Transverse colon (tissue), 4 donors: ENCODE results near the gene DENND1A.

Experiments
- CTCF ChIP-seq, 5 experiments: fragments of 200-600 bp in 3 of 5; fragments of 450-650 bp in 2 of 5; sonication (generic) in 3 of 5; IDR thresholded peaks; 1 replicate in 2 of 5; 2 replicates in 3 of 5; pipeline ENCODE4 v1.5.1; 2016 to 2017; ENCODE audit warnings: antibody characterized with exemption in 5 of 5, inconsistent platforms in 3 of 5, mild to moderate bottlenecking in 2 of 5, moderate library complexity in 1 of 5
- POLR2AphosphoS5 ChIP-seq, 3 donors: sonication (generic); formaldehyde crosslinking; IDR thresholded peaks; one replicate each; pipeline ENCODE4 v1.6.1; 2016; ENCODE audit warnings: antibody characterized with exemption in 3 of 3

GRCh38 chr9:123611226-123611625 is 318.7 kb downstream of the DENND1A start:
- TF ChIP-seq CTCF (IDR thresholded peaks at IDR 0.05) (no peak), POLR2AphosphoS5 (IDR thresholded peaks at IDR 0.05) (no peak)
